ENCODE data around the gene LLCFC1. TPM values are rescaled to one million over a fixed set of nuclear protein-coding genes. Genes with fewer than 3 reads are reported as not detected.
A peak's percentile ranks its signal among the peaks of the same experiment; 100 is the strongest.

The LLCFC1 gene
- total RNA-seq, 1 donor from 2014 or later: not detected

DNA sequence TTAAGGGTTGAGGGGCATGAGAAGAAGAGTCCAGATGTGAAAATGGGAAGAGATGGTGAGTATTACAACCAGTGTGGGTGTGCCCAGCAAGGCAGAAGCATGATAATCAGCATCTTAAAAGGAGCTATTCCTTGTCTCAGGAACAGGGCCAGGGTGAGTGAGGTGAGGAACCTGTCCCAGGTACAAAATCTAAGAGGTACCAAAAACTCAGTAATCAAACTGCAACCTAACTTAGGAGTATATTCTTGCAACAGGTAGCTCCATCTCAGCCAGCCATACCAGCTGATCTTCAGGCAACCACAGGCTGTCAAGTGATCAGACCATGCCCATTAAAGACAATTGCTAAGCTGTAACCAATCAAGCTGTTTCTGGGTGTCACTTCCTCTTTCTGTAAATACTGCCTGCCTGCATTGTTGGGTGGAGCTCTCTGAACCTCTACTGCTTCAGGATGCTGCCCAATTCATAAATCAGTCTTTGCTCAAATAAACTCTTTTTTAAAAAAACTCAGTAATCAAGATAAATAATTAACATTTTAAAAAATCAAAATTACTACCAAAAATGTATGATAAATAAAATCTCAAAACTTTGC, 15.5 kb downstream of the LLCFC1 start:
- TF ChIP-seq CTCF (IDR thresholded peaks at IDR 0.05; ENCODE audit: unreplicated experiment): no peak
- H3K27ac Mint-ChIP-seq: no peak overlapping the region
- no peak for DNase-seq (ENCODE audit: low spot score in 2 of 2, unreplicated experiment in 2 of 2)
- H3K9me3 Mint-ChIP-seq: peaks cover 23% of the 10 kb centered on the region
- peaks cover 10% of the 10 kb centered on the region for H3K4me1 Mint-ChIP-seq
- H3K27me3 Mint-ChIP-seq (ENCODE audit: low read depth): peaks cover 7% of the 10 kb centered on the region
- H3K4me3 Mint-ChIP-seq: no peak overlapping the region
- H3K36me3 Mint-ChIP-seq: peaks cover 17% of the 10 kb centered on the region

DNA sequence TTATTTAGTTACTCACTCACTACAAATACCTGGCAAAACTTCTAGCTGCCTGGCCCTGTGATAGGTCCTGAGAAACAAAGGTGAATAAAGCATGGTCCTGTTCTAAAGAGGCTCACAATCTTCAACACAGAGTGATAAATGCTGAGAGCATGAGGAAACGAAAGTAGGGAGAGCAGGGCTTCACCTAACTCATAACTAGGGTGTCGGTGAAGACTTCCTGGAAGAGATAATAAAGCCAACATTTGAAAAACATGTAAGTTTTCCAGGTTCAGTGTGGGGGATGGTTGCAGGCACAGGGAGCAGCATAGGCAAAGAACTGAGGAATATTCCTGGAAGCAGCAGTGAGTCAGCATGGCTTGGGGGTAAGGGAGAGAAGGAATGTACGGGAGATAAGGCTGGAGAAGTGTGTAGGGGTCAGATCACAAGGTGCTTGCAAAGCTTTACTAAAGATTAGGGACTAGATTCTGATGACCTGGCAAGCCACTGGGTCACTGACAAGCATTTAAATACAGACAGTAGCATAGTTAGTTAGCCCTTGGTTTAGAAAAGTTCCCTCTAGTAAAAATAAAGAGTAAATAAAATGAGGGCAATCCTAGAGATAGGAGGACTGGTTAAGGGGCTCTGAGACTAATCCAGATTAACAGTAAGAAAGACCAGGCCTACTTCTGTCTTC, 17.8 kb downstream of the LLCFC1 start:
- peaks cover 11% of the 10 kb centered on the region for H3K4me1 Mint-ChIP-seq

DNA sequence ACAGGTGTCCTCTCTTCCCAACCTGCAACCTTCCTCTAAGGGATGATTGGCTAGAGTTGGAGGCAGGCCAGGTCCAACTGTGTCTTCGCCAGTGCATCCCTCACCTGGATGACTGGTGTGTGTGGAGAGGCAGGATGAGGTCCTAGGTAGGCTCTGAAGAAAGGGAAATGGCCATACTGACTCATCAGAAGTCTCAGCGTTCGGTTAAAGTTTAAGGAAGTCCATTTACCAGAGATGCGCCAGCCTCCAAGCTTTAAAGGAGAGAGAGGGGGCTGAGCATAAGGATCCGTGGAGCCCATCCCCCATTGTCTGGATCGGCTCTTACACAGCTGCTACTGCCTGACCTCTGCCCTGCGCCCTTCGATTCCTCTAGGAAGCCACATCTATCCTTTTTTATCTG, 18.4 kb downstream of the LLCFC1 start:
- no peak for TF ChIP-seq CTCF (IDR thresholded peaks at IDR 0.05; ENCODE audit: unreplicated experiment)
- Mint-ChIP-seq H3K27me3 (ENCODE audit: low read depth) (peaks cover 4% of the 10 kb centered on the region), H3K36me3 (peaks cover 17% of the 10 kb centered on the region), H3K4me1 (peaks cover 17% of the 10 kb centered on the region), H3K27ac (no peak overlapping the region), H3K4me3 (no peak overlapping the region), H3K9me3 (peaks cover 23% of the 10 kb centered on the region)
- no peak for DNase-seq (ENCODE audit: low spot score in 2 of 2, unreplicated experiment in 2 of 2)

More for the DNA sequence above, 17.8 kb downstream of the LLCFC1 start:
- H3K27me3 Mint-ChIP-seq (ENCODE audit: low read depth): peaks cover 4% of the 10 kb centered on the region
- TF ChIP-seq CTCF (IDR thresholded peaks at IDR 0.05; ENCODE audit: unreplicated experiment): no peak
- DNase-seq (ENCODE audit: low spot score in 2 of 2, unreplicated experiment in 2 of 2): no peak
- H3K36me3 Mint-ChIP-seq: peaks cover 17% of the 10 kb centered on the region
- peak overlapping the region; percentile 44 for H3K27ac Mint-ChIP-seq
- H3K9me3 Mint-ChIP-seq: peaks cover 23% of the 10 kb centered on the region
- H3K4me3 Mint-ChIP-seq: no peak overlapping the region

DNA sequence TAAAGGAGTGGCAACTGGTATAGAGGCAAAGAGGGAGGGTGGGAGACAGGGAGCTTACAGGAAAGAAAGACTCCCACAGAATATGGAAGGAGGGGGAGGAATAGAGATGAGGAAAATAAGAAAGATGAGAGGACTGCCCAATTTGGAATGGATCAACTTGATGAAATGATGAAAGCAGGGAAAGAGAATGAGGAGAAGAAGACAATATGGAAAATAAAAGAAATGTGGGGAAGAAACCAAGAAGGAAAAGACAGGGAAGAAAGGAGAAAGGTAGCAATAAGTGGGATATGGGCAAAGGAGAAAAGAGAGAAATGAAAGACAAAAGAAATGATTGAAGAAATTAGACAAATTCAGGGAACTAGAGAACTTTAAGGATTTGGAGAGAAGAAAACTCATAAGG, 19.9 kb downstream of the LLCFC1 start:
- Mint-ChIP-seq H3K27me3 (ENCODE audit: low read depth) (peaks cover 4% of the 10 kb centered on the region), H3K36me3 (peaks cover 10% of the 10 kb centered on the region), H3K27ac (no peak overlapping the region), H3K9me3 (peaks cover 16% of the 10 kb centered on the region), H3K4me1 (peaks cover 23% of the 10 kb centered on the region), H3K4me3 (no peak overlapping the region)
- DNase-seq (ENCODE audit: low spot score in 2 of 2, unreplicated experiment in 2 of 2): no peak
- no peak for TF ChIP-seq CTCF (IDR thresholded peaks at IDR 0.05; ENCODE audit: unreplicated experiment)

GRCh38 chr7:142960955-142961512, 21.8 kb downstream of the LLCFC1 start:
- no peak overlapping the region for H3K4me3 Mint-ChIP-seq
- DNase-seq (ENCODE audit: low spot score in 2 of 2, unreplicated experiment in 2 of 2): no peak
- TF ChIP-seq CTCF (IDR thresholded peaks at IDR 0.05; ENCODE audit: unreplicated experiment): peak; percentile 13
- H3K9me3 Mint-ChIP-seq: peaks cover 5% of the 10 kb centered on the region
- peaks cover 4% of the 10 kb centered on the region for H3K36me3 Mint-ChIP-seq
- H3K27ac Mint-ChIP-seq: no peak overlapping the region
- peaks cover 23% of the 10 kb centered on the region for H3K4me1 Mint-ChIP-seq
- H3K27me3 Mint-ChIP-seq (ENCODE audit: low read depth): peaks cover 4% of the 10 kb centered on the region

Measured in mesothelial cell of epicardium (in vitro differentiated cells).